ENCODE data around the gene PELI2. TPM values are rescaled to one million over a fixed set of nuclear protein-coding genes. Genes with fewer than 3 reads are reported as not detected.
A peak's percentile ranks its signal among the peaks of the same experiment; 100 is the strongest.

The PELI2 gene
- total RNA-seq, 1 donor from 2014 or later = 13.2 TPM

- no peak for DNase-seq
Observed at GRCh38 chr14:56247495-56248200, 129.4 kb downstream of the PELI2 start.

GRCh38 chr14:56248442-56248841 is 130.2 kb downstream of the PELI2 start:
- no peak for DNase-seq

GRCh38 chr14:56261046-56261445 is 142.8 kb downstream of the PELI2 start:
- no peak for DNase-seq

GRCh38 chr14:56262530-56262929 is 144.3 kb downstream of the PELI2 start:
- DNase-seq = no peak

GRCh38 chr14:56268039-56268438 is 149.8 kb downstream of the PELI2 start:
- DNase-seq = no peak

GRCh38 chr14:56268673-56269072 is 150.5 kb downstream of the PELI2 start:
- DNase-seq = no peak

- DNase-seq = no peak
Observed at GRCh38 chr14:56270921-56271320, 152.7 kb downstream of the PELI2 start.

DNA sequence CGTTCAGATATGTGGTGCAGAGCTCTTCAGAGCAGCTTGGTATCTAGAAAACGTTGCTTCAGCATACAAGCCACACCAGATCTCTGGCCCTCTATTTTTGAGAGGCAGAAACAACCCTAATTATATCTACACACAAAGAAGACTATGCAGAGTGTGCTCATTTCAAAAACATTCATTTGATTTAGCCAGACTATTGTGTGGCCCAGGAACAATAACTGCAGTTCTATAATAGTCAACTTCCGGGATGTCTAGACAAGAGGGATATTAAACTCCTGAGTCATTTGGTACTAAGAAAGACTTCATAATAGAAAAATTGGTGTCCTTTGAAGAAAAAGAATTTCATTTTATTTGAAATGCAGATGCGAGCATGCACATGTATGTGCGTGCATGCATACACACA is 153.8 kb downstream of the PELI2 start:
- DNase-seq = no peak

DNA sequence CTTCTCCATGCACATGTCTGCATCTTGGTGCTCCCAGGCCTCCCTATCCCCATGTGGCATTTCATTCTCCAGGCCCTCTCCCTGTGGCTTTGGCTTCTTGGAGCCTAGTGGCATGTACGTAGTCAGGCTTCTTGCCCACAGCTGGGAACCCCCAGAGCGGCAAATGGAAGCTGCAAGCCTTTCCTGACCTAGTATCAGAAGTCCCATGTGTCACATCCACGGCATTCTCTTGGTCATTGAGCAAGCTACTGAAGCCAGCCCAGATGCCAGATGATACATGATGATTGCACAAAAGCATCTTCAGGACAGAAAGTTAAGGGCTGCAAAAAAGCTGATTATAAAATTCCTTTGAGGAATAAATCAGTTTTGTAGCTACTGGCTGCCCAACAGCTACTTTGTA is 154.9 kb downstream of the PELI2 start:
- DNase-seq = no peak

DNA sequence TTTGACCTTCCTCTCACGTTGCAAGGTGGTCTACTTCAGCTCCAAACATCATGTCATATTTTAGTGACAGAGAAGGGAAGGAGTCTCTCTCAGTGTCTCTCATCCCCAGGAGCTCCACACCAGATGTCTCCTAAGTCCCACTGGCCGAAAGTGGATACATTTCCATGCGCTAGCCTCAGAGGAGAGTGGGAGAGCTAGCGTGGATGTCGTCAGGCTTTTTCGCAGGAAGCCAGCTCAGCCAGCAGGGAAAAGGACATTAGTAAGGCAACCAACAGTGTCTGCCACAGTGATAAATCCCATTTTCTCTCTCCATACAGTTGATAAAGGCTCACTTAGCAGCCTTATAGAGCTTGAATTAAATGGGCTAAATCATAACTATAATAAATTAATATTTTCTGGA is 155.7 kb downstream of the PELI2 start:
- no peak for DNase-seq

- peak; percentile 41 for DNase-seq
Observed at GRCh38 chr14:56274556-56274955, 156.3 kb downstream of the PELI2 start.

- DNase-seq = no peak
Observed at GRCh38 chr14:56276108-56276507, 157.9 kb downstream of the PELI2 start.

DNA sequence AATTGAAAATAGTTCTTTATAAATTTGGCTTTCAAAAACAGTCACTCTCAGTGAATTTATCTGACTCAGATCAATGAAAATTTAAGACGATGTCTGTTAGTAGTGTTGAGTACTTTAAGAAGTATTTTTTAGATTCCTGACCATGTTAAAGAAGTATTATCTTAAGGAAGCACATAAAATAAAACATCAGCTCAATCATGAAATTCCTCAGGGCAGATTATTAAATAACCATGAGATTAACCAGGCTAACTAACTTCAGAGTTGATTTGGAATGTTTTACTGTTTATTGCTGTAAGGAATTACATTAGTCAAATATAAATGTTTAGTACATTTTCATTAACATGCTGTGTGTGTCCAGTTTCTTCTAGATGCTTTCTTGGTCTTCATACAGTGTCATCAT is 160.2 kb downstream of the PELI2 start:
- DNase-seq = no peak

GRCh38 chr14:56280843-56281242 is 162.6 kb downstream of the PELI2 start:
- no peak for DNase-seq

GRCh38 chr14:56282179-56282578 is 164.0 kb downstream of the PELI2 start:
- no peak for DNase-seq

- DNase-seq = no peak
Observed at GRCh38 chr14:56284641-56285040, 166.4 kb downstream of the PELI2 start.

GRCh38 chr14:56289155-56289554 is 170.9 kb downstream of the PELI2 start:
- DNase-seq = no peak

GRCh38 chr14:56290195-56290594 is 172.0 kb downstream of the PELI2 start:
- DNase-seq = no peak

- no peak for DNase-seq
Observed at GRCh38 chr14:56292970-56293369, 174.8 kb downstream of the PELI2 start.

GRCh38 chr14:56293506-56293905 is 175.3 kb downstream of the PELI2 start:
- DNase-seq = no peak

GRCh38 chr14:56294128-56294527 is 175.9 kb downstream of the PELI2 start:
- no peak for DNase-seq

GRCh38 chr14:56295743-56296142 is 177.5 kb downstream of the PELI2 start:
- DNase-seq = peak; percentile 27

GRCh38 chr14:56297449-56297848 is 179.2 kb downstream of the PELI2 start:
- no peak for DNase-seq

GRCh38 chr14:56299306-56299984 is 181.2 kb downstream of the PELI2 start:
- DNase-seq = no peak

Data from tongue (tissue), 2 donors.